HK-2 (cell line): ENCODE measurements around the gene SFXN2.
"Not testable (repeated sequence)": the region's sequence is repeated elsewhere in the genome, so short reads cannot be mapped to it uniquely, and the experiment has no call there.

Experiments used
- DNase-seq: peaks from one replicate; pipeline ENCODE4 v3.0.0-alpha.2; 2018; ENCODE audit not compliant: unreplicated experiment

SFXN2 gene, protein sequence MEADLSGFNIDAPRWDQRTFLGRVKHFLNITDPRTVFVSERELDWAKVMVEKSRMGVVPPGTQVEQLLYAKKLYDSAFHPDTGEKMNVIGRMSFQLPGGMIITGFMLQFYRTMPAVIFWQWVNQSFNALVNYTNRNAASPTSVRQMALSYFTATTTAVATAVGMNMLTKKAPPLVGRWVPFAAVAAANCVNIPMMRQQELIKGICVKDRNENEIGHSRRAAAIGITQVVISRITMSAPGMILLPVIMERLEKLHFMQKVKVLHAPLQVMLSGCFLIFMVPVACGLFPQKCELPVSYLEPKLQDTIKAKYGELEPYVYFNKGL

DNA sequence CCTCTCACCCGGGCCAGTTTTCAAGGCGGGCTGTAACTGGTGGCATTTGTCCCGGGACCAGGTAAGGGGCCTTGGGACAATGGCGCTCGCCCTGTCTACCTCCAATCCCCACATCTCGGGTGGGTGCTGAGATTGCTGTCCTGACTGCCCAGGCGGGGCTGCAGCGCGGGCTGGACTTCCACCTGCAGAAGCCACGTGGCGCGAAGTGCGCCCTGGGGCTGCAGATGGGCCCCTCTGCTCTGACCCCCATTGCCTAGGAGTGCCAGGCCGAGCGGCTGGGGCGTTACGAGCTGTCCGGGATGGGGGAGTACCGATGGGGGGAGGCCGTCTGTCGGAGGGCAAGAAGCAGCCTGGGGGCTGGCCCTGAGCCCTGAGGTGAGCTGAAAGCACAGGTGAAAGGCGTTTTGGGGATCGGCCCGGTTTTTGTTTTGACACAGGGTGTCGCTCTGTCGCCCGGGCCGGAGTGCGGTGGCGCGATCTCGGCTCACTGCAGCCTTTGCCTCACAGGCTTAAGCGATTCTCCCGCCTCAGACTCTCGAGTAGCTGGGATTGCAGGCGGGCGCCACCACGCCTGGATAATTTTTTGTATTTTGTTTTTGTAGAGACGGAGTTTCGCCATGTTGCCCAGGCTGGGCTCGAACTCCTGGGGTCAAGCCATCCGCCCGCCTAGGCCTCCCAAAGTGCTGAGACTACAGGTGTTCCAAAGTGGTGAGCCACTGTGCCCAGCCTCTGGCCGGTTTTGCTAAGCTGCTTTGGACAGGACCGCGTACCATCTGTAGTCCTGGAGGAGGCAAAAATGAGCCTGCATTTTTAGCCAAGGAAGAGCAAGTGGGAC, at the start of gene SFXN2:
Gene SFXN2 (plus strand): TSS at position 16 of the 835 bp plus-strand sequence. CDS start 12,001 bp downstream, outside the sequence.
- no peak for DNase-seq

DNA sequence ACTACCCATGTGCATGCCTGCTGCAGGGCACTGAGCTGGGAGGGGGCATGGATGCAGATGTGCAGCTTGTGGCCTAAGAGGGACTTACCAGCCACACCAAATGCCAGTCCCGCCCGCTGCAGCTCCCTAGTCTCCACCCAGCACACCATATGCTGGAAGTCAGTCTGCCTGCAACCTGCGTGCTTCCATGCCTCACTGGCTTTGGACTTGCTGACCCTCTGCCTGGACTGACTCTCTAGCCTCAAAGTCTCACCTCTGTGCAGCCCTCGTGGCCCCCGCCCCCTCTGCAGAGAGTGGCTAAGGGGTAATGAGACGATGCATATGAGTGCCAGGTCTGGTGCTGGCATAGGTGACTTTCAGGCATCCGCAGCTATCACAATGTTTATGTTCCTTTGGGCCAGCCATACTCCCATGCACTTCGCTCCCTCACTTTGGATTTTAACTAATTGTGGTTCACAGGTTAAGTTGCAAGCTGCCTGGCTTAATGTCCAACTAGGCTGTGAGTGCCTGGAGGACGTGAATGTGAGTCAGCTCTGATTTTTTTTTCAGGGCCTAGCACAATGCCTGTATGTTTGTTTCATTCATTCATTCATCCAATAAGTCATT, 48.4 kb upstream of the SFXN2 start:
- peak; percentile 75 for DNase-seq

DNA sequence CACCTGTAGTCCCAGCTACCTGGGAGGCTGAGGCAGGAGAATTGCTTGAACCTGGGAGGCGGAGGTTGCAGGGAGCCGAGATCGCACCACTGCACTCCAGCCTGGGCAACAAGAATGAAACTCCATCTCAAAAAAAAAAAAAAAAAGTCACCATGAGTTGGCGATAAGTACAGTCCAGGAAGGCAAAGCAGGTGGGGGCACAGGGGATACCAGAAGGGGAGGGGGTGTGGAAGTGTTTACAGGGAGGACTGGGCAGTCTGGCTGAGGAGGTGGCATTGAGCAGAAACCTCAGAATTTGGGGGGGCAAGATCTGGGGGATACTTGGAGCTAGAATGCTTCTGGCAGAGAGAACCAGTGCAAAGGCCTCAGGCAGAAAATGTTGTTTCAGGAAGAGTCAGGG, 47.0 kb upstream of the SFXN2 start:
- not testable (repeated sequence) for DNase-seq

DNA sequence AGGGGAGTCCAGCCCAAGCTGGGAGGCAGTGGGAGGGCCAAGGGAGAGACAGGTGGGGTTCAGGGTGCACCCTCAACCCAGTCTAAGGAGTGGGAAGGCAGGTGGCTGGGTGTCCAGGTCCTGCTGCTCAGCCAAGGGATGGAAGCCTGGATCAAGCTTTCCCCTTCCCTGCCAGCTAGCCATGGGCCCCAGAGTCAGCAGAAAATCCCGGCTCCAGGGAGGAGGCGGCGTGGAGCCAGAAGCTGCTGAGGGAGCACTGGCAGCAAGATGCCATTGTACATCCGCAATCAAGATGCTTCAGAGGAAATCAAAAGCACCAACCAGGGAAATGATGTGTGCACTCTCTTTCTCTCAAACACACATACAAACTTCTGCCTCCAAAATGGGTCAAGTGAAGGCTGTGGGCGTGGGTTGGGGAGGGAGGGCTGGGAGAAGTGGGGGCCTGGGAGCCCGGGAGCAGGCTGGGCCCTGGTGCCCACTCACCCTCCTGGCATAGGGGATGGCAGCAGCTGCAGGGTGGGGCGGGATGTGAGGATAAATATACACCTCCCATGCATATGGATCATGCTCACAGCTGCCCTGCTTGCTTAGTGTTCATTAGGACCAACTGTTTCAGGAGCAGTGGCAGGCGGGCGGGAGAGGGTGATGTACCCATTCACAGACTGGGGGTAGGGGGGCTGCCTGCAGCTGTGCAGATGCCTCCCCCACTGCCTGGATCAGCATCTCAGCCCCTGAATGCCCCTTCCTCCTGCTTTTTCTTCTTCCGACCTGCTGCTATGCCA, 45.9 kb upstream of the SFXN2 start:
- DNase-seq: no peak

DNA sequence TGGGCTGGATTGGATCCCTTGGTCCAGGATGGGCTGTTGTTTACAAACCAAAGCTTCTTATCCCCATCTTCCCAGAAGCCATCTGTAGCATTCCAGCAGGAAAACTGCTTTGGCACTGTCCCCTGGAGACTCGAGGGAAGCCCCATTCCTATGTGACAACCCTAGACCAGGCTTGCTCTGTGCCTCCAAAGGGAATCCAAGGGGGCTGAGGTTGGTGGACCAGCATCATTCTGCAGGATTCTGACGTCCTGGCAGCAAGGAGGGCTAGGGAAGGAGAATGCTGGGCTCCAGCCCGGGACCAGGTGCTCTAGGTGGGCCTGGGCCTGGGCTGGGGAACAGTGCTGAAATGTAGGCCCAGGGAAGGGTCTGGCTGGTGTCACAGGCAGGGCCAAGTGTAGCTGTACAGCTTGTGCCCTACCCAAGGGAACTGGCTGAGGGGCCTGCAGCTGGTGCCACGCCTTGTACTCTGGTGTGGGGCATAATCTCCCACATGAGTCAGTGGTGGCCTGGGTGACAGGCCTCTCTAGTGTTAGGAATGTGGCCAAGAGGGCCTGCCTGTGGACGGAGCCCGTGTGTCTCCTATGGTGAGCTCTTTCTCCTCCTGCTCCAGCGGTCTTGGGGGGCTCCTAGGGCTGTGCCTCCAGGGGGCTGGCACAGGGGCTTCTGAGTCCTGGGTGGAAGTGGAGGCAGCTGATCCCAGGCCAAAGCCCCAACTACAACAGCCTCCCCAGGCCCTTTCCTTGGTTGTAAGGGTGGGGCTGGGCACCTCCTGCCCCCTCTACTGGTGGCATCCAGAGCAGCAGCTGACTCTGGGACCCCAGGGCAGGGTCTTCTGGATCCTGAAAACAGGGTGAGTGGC, 45.0 kb upstream of the SFXN2 start:
- DNase-seq: peak; percentile 65

DNA sequence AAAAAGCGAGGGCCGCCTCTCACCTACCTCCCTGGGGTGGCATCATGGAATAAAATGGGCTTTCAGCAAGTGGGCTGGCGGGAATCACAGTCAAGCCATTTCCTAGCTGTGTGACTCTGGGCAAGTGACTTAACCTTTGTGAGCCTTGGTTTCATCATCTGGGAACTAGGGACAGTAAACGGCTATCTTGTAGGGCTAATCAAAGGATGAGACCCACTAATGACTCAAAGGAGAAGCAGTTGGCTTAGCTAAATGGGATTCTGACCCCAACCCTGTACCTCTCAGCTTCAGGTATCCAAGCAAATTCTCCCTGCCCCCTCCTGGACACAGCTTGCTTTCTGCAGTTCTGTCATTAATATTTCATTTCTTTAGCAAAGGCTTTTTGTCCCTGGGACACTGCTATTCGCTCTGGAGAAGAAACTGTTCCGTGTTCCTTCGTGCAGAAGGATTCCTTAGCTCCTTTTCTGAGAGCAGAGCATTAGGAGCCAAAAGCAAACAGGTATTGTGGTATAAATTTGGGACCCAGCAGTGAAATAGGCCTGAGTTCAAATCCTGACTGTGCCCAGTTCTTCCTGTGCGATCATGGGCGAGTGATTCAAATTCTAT, 44.3 kb upstream of the SFXN2 start:
- DNase-seq: no peak

DNA sequence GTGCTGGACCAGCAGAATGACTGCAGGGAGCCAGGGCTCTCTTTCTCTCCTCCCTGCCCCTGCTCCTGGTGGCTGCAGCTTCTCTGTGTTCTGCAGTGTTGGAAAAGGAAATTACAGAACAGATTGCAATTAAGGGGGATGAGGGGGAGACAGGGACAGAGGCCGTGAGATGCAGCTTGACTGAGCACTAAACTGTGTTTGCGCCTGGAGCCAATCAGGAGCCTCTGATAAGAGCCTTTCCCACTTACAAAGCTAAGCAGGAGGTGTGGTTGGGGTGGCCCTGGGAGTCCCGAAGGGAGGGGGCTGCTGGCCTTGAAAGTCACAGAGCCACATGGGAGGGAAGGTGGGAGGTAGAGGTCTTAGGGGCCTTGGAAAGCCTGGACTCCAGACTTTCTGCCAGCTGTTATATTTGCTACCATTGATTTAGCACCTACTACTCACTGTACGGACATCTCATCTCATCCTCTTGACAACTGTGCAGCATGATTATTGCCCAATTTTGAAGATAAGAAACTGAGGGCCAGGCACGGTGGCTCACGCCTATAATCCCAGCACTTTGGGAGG, 43.5 kb upstream of the SFXN2 start:
- no peak for DNase-seq

DNA sequence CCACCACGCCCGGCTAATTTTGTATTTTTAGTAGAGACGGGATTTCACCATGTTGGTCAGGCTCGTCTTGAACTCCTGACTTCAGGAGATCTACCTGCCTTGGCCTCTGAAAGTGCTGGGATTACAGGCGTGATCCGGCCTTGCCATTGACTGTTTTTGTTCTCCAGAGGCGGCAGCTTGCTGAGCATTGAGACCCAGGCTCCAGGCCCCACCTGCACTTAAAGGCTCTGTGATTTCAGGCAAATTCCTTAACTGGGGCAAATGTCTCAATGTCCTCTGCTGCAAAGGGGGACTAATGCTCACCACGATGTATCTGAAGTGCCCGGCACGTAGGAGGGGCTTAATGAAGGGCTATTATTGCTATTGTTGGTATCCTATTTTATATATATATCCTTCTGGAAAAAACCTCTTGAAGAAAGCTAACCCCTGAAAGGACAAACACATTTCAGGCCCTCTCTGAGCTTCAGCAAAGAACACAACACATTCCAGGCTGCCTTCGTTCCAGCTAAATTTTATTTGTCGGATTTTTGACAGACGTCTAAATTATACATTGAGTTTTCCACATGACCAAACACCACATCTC, 41.1 kb upstream of the SFXN2 start:
- no peak for DNase-seq

DNA sequence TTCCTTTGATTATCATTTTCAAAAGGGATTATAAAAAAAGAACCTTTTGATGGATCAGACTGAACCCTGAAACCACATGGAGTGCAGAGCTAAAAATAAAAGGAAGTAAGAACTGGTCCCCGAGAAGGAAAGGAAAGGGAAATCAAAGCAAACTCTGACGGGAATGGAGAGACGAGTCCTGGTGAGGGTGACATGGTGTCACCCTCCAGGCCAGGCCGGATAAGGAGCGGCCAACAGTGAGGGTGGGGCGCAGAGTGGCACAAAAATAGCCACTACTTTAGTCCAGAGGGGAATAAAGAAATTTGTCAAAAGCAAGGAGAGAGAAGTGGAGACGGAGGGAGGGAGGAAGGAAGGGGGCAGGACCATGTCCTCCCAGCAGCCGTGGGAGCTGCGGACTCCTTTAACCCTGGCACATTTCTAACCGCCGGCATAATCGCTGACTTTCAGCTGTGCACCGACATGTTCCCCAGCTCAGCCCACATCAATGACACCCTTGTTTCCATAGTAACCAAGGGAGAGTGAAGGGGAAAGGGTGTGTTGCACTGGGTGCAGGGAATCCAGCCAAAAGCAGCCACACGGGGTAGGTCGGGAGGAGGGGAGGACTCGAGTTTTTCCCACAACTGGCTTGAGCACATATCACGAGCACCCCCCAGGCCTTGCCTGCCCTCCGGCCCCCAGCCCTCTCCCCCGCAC, 40.5 kb upstream of the SFXN2 start:
- no peak for DNase-seq

DNA sequence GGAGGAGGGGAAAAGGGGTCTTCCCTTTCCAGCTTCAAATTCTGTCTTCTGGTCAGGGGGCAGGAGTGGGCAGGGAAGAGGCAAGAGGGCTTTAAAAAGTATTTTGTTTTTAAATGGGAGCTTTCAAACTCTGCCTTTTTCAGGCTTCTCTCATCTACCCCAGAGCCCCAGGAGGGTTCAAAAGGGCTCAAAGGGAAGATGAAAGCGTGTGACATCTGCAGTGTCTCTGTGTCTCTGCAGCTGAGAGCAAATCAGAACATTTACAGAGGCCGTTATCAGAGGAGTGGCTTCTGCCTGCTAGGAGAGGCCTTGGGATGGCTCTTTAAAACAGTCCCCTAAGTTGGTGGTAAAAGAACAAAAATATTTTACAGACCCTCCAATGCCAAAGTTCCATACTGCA, 39.9 kb upstream of the SFXN2 start:
- no peak for DNase-seq

DNA sequence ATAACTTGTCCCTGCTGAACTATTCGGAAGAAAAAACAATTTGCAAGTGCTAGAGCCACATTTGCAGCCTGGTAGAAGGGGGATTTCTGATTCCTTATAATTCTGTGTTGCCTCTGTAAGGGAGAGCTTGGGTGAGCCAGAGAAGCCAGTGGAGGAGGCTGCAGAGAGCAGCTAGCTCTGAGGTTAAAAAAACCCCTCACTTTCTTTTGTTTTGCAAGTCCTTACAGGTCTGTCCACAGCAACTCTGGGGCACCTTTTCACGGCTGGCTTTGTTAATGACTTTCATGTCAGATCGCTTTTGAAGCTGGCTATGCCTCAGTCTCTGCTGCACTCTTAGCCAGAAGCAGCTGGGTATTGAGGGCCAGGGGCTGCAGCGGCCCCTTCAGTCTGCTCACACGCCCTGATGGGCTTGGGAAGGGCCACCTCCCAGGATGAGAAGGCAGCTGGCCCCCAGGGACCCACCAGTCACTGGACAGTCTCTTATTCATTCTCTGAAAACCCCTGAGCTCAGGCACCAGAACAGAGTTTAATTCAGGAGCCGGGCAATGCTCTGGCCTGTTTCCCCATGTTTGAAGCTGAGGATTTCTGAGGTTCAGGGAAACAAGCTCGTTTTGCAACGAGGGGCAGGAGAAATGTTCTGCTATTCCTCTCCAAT, 39.3 kb upstream of the SFXN2 start:
- DNase-seq: no peak

DNA sequence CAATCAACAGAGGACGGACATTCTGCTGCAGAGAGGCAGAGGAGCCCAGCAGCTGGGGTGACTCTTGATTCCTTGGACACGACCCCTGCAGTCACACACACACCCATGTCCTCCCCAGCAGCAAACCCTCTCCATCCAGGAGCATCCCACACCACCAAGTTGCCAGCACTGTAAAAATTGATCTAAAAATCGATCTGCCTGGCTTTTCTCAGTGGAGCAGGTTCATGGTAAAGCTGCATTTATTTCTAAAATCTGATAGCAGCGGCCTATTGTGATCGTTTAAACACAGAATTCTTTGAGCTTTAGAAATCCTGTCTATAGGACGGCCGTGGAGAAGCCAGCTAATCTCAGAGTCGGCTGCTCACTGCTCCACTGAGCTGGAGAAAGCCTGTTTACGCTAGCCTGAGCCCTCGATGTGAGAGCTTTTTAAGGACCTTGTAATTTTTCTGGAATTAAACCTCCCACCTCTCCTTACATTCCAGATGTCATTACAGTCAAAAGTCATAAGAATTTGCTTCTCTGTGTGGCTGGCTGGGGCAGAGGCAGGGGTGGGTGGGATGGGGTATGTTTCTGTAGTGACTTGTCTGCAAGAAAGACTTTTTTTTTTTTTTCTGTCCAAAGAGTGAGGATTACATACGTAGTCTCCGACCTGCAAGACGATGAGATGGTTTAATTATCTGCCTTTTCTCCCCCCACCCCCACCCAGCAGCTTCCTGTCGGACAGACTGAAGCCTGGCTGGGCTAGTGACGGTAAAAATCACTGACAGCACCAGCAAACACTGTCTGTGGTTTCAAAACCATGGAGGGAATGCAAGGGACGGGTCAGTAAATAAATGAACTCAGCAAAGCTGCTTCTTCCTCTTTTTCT, 38.5 kb upstream of the SFXN2 start:
- DNase-seq: peak; percentile 91

DNA sequence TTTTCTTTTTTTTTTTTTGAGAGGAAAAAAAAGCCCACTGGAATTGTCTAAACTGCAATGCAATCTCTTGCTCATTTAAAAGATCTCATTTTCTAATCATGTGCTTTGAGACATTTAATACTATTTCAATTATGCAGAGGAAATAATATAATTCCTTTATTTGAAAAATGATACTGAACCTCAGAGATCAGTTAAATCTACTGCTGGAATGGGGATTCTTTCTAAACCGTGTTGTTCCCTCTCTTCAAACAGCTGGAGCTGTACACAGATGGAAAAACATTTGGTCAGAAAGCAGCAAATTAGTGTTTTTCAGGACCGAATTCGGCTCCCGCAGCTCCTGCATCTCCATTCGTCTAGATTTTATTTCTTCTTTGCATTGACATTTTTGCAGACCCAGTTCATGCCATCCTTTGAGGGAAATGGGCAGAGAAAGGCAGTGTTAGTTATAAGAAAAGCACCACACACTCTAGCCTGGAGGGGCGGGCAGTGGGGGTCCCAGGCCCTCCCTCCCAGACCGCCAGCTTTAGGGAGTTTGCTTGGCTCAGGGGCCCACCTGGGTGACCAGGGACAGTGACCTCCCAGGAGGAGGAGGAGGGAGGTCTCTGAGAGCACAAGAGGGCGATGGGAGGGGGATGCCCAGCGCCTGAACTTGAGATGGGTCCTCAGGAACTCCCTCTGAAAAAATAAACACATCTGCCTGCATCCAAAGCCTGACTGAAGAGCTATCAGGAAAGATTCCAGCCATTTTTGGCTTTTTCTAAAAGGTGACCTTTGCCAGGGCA, 37.7 kb upstream of the SFXN2 start:
- DNase-seq: no peak

DNA sequence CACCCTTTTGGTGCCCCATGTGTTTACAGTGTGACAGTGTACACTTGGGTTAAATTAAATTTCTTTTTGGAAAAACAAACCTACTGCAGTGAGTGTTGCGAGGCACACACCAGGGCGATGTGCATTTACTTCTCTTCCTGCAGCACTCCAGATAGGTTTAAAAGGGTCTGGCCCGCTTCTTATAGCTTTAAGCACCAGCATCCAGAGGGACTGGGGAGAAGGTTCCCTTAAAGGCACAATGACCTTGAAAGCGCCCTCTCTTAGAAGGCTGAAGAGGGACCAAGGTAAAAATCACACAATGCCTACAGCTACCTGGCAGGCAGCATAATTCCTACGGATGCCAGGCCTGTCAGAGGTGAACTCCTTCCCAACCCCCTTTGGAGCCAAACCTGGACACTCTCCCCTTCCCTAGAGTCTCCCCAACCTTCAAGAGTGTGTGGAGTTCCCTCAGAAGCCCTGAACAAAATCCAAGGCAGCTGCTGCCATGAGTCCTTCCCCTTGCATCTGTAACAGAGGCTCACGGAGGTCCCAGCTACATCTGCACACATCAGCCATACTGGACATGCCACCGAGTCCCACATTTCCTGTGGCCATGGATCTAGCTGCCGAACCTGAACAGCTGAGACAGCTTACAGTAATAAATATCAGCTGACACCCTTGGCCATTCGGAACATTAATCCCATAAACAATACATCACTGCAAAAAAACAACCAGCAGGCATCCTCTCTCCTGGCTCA, 36.9 kb upstream of the SFXN2 start:
- no peak for DNase-seq

DNA sequence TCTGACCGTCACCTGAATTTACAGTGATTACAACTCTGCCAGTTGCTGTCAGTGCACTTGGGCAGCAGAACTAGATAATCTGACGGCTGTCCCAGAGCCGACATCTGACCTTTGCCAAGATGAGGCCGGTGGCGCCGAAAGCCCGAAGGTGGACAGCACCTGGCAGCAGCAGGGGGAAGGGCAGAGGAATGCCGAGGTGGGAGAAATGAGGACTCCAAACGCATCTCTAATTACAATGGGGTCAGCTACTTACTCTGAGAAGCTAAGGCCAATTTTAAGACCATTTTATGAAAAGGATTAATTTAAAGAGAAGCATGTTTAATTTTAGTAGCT, 36.4 kb upstream of the SFXN2 start:
- DNase-seq: no peak

DNA sequence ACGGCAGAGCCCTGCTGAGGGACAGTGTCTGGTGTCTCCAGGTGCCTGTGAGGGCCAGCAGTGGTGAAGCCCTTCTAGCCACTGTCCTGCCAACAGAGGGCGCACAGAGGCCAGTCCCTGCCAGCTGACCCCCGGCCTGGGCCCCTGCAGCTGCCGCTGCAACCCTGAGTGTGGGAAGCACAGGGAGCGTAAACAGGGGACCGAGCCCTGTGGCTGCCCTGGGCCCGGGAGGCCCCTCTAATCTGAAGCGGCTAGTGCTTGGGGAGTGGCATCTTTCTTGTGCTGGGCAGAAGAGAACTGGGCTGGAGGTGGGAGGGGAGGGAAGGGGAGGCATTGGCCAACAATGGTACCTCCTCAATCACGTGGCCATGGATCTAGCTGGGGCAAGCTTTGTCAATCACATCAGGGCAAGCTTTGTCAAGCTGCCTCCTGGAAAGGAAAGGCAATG, 35.6 kb upstream of the SFXN2 start:
- DNase-seq: peak; percentile 84
